ENCODE data around the gene PIAS3.

GRCh38 chr1:145855426-145855948 is 3.4 kb downstream of the PIAS3 start:
- peak; percentile 91 for TF ChIP-seq CTCF (conservative IDR thresholded peaks at IDR 0.05; ENCODE audit: low read length)
- TF ChIP-seq EZH2phosphoT487 (IDR thresholded peaks at IDR 0.05; ENCODE audit: borderline replicate concordance, low read depth, low read length): no peak

Measured in OCI-LY7 (cell line).